Activated CD8-positive, alpha-beta memory T cell treated with anti-CD3 and anti-CD28 coated beads, Interleukin-2, amount 50 U/mL, for 1 hour (primary cell): ENCODE measurements around the gene ATL1.
"Not testable (repeated sequence)": the region's sequence is repeated elsewhere in the genome, so short reads cannot be mapped to it uniquely, and the experiment has no call there.

Experiments used
- DNase-seq: peaks from one replicate; pipeline ENCODE4 v3.0.0-alpha.2; 2020; ENCODE audit errors: extremely low read depth

Gene ATL1

DNA sequence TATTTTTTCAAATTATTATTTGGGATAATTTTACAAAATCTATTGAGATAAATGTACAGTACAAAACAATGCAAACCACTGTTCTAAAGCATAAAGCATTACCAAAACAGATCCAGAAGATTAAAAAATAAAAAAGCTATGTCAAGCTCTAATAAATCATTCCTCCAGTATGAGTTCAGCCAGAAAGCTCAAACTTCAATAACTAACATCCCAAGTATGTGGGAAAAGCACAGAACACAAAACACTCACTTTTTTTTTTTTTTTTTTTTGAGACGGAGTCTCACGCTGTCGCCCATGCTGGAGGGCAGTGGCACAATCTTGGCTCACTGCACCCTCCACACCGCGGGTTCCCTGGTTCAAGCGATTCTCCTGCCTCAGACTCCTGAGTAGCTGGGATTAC is 96.8 kb downstream of the ATL1 start:
- DNase-seq, result no peak

DNA sequence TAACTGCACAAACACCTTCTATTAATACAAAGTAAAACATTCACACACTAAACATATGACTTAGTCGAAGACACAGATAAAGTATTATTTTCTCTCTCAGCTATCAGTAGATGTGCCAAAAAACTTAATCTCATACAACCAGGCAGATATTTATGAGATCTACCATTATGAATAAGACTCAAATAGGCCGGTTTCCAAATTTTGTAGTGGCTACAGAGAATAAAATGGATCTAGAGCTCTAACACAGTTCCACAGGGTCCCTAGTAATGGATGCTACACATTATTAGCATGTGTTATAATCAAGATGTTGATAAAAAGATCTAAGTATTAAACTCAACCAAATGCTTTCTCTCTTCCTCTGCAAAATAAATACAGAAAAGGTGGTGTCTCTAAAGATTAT is 97.8 kb downstream of the ATL1 start:
- no peak for DNase-seq

DNA sequence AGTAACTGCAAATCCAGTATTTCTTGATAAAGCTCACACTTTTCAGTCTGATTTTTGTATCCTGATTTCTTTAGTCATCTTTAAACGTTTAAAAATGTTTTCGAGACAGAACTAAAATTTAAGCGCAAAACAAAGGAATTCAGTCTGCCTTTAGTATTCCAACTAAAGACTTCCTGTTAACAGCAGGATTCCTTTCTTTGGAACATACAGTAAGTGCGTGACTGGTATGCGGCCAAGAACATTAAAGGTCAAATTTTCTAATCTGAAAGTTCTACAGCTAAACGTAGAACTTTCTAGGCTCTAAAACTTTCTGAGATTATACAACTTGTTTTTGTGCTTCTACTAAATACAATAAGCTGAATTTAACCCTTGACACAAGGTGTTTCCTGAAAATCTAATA is 98.3 kb downstream of the ATL1 start:
- no peak for DNase-seq

DNA sequence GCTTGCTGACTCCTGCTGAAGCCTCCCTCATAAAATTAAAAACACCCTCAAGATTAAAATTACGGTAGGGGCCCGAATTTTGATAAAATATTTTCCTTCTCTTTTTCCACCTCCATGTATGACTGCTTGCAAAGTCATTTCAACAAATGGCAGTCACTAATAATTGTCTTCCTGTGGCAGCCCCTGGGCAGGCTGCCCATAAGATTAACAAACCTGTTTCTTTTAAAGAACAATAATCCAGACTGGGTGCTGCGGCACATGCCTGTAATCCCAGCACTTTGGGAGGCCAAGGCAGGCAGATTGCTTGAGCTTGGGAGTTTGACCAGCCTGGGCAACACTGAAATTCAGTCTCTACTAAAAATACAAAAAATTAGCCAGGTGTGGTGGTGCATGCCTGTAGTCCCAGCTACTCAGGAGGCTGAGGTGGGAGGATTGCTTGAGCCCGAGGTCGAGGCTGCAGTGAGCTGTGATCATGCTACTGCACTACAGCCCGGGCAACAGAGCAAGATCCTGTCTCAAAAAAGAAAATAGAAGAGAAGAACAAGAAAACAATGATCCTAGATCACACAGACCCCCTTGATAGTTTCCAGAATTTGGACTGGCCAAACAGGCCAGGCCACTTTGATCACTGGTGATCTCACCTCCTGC is 99.5 kb downstream of the ATL1 start:
- no peak for DNase-seq

DNA sequence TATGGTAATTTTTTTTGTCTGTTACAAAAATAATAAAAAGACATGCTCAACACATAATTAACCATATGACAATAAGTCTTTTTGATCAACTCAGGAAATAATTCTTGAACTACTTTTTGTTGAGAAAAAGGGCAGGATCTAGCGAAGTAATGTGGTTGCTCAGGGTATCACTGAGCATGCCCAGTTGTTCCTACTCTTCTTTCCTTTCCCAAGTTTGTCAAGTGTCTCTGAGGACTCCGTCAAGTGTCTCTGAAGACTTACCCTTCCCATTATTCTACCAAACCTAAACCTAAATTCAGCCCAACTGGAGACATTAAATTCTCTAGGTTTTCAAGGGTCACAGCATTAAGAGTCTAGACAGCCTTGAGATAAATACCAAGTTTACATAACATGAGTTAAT is 104.6 kb downstream of the ATL1 start:
- not testable (repeated sequence) for DNase-seq

DNA sequence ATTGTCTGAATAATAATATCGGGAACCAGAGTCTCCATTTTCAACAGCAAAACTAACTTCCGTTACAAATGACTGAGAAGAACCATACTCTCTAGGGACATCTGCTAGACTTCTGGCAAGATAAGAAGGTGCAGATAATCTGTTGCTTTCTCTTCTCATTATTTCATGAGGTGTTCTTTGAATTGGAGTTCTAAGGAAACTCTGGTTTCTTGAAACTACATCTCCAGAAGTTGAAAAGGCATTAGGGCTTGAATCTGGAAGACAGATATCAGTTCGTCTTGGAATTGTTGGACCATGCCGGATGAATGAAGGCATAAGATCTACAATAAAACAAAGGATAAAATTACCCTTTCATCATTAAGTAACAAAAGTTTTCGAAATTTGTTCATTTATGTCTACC is 105.4 kb downstream of the ATL1 start:
- DNase-seq, result not testable (repeated sequence)

DNA sequence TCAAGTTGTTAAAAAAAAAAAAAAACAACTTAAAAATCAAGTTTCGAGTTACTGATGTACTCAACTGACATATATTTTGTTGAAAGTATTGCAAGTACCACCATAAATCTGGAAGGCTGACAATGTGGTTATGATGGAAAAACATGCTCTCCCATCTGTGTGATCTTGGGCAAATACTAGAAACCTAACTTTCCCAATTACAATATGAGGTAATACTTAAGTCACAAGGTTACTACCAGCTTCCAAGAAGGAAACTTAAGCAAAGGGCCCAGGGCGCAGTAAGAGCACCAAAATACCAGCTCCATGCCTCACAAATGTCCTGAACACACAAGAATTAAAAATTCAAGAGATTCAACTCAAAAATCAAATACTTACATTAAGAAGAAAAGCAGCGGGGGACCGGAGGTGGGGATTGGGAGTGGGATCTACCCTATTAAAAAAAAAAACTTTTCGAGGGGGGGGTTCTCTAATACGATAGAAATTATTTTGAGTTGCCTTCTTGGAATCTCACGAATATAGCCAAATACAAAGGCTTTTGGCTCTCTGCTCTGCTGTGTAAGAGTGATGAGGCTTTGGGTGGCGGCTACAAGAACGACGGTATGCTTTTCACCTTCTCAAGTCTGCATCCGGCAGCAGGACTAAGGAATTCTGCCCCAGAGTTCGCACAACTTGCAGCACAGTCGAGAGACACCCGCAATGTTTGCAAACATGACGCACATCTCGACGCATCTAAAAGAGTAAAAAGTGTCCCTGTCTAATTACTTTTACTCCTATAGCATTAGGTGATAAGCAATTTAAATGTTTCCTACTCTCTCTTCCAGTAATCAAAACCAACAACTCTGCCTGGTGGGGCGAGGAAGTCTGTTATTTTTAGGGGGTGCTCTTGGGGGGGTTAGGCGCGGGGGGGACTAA is 107.1 kb downstream of the ATL1 start:
- peak; percentile 14 for DNase-seq

DNA sequence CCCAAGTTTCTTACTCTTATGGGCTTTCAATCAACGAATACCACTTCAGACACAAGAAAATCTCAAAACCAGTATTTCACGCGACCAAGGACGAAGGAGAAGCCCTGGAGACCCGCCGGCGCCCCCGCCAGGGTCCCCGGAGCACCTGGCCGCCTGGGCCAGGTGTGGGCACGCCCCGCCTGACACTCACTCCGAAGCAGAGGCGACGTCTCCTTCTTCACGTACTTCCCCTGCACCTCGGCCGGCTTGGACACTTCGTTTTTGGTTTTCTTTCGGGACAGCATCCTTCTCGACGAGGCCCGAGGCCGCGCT is 107.7 kb downstream of the ATL1 start:
- no peak for DNase-seq

DNA sequence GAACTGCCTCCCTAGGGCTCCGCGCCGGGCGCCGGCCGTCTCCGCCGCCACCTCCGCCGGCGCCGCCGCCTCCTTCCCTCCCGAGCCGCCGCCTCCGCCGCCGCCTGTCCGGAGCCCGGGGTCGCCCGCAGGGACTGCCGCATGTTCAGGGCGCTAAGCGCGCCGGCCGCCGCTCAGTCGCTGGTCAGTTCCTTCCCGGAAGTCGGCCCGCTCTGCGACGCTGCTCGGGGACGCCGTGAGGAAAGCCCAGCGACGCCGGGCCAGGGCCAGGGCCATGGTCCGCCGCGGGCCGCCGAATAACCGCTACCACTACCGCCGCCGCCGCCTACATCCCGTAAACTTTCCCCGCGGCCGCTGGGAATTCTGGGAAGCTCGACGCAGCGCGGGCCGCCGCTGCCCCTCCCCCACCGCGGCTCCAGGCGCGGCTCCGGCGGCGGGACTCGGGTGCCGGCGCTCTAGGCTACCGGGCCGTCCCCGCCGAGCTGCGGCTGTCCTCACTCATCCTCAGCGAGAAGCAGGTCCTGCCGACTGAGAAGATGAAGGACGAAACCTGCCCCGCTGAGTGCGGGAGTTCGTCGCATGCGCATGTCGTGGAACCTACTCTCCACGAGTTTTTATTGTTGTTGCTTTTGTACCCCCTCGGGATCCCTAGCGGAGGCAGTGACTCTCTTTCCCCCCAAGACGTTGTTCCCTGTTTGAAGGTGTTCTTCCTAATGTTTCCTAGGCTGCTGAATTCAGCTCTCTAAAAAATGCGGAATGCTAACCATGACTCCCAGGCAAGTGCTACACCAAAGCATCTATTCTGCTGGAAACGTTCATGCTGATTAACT is 108.3 kb downstream of the ATL1 start, which contains the start of gene SAV1:
SAV1 (minus strand) TSS at position 311 of the 830 bp plus-strand sequence. CDS start 339 bp downstream, outside the sequence.
- no peak for DNase-seq

DNA sequence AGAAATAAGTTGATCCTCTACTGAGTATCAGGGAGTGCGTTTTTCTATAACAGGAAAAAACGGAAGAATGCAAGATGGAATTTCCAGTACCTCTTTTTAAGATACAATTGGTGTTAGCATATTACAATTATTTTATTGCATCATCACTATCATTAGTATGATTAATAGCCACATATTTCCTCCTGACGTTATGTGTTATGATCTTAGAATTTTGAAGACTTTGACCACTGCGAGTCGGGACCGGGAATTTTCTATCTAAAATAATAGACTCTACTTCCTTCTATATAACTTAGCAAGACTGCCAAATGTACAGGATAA is 108.8 kb downstream of the ATL1 start:
- DNase-seq, result no peak

DNA sequence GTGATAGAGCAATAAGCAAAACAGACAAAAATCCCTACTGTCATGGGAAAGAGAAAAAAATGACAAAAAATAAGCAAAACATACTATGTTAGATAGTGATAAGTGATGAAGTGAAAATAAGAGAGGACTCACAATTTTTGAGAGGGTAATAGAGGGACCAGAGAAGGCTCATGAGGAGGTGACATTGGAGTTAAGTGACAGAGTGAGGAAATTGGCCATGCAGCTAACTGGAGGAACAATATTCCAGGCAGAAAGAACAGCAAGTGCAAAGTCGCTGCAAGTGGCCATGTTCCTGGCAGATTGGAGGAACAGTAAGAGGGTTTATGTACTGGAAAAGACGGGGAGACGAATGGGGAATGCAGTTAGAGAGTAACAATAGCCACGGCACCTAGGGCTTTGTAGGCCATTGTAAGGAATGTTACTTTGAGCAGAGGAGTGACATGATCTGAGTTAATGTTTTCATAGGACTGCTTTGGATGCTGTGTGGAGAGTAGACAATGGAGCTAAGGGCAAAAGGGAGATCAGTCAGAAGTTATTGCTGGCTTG is 109.6 kb downstream of the ATL1 start:
- no peak for DNase-seq

DNA sequence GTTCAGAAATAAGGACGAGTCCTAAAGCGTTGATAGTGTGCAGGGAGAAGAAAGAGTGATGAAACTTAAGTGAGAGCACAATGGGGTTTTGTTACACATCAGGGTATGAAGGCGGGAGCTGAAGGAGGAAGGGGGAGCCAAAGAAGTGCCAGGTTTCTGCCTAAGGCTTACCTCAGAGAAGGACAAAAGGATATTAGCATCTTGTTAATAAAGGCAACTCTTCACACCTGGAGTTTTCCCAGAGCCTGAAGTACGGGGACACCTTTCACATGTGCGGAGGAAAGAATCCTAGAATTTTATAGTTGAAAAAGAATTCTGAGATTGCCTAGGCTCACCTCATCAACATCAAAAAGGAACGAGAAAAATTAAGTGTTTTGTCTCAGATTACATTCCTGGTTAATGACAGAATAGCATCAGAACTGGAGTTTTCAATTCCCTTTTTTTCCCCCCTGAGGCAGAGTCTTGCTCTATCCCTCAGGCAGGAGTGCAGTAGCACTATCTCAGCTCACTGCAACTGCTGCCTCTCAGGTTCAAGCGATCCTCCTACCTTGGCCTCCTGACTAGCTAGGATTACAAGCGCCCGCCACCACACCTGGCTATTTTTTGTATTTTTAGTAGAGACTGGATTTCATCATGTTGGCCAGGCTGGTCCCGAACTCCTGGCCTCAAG is 110.4 kb downstream of the ATL1 start:
- no peak for DNase-seq

DNA sequence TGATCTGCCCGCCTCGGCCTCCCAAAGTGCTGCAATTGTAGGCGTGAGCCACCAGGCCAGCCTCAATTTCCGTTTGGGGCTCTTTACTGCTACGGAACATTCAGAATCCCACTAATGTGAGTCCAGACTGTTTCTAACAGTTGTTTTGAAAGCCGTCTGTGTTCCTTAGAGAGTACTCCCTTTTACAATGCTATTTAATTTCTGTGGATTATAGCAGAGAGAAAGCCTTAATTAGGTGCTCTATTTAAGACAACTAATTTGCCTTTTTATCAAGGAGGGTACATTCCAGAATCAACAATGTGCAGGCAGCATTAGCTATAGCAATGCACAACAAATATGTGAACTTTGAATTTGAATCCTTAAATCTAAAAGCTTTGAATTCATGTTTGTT is 110.9 kb downstream of the ATL1 start:
- no peak for DNase-seq

DNA sequence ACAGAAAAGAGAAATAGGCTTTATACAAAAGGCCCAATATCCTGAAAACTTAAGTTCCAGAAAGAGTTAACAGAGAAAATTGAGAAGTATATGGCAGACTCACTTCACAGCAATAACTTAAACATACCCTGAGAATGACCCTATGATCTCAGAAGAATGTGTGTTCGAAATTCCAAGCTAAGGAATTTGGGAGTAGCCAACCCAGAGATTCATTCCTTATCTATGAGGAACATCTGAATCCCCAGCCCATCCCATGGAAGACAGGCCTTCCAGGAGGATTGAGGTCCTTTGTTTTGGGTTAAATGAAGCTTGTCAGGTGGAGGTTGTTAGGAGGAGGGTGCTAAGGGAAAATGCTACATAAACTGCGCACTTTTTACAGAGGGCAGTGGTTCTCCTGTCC is 115.7 kb downstream of the ATL1 start:
- no peak for DNase-seq

DNA sequence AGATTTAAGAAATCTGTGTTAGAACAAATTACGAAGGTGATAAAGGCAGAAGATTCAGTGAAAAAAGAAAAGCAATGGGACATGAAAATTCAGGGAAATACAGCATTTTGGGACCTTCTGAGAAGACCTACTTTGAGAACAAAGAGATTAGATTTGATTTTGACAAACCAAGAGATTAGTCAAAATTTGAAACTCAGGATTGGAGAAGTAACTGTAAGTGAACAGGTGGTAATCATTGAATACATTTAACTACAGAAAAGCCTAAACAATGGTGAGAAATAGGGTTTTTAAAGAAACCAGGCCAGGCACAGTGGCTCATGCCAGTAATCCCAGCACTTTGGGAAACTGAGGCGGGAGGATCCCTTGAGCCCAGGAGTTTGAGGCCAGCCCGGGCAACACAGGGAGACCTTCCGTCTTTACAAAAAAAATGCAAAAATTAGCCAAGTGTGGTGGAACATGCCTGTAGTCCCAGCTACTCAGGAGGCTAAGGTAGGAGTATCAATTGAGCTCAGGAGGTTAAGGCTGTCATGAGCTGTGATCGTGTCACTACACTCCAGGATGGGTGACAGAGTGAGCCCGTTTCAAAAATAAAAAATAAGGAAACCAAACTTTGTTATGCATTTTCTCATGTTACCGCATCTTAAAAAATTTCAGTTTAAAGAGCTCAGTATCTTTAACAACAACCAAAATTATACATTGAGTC is 117.0 kb downstream of the ATL1 start:
- DNase-seq, result no peak

DNA sequence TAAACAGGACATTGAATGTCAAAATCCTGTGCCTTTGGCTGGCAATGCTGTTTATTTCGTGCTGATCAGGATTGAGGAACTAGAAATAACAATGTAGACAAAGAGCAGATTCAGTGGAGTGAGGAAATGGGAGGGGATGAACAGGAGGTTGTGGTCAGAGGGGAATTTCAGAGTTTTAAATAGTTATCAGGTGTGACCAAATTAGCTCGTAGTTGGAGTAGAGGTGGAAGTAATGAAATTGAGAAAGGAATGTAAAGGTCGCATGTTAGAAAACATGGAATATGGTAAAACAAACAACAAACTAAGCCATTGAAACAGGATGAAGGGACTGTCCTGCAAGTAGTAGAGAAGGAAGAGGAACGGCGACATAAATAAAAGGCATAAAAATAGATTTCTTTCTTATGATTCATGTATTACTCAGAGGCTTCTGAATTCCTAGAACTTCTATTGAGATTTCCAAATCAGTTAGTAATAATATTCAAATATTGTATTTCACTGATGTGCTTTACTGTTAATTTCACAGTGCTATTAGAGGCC is 117.7 kb downstream of the ATL1 start:
- DNase-seq, result no peak

DNA sequence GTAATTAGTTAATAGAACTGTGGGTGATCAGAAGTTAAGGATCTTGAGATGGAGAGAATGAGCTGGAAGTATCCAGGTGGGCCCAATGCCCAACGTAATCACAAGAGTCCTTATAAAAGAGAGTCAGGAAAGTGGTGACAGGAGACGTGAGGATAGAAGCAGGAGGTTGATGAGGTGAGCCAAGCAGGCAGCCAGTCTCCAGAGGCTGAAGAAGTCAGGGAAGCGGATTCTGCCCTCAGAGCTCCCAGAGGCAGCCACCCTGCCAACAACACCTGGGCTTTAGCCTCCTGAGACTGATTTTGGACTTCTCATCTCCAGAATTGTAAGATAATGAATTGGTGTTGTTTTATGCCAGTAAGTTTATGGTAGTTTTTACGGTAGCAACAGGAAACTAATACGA is 118.2 kb downstream of the ATL1 start:
- DNase-seq, result no peak

DNA sequence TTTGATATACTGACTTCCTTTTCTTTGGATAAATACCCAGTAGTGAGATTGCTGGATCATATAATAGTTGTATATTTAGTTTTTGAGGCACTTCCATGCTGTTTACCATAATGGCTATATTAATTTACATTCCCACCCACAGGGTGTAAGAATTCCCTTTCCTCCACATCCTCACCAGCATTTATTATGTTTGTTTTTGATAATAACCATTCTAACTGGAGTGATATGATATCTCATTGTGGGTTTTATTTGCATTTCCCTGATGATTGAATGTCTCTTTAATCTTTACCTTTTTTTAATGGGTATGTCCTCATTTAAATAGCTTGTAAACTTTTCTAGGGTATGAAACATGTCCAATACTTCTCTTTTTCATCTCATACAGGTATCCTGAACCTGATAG is 119.7 kb downstream of the ATL1 start:
- DNase-seq, result no peak
